ENCODE results near the gene CDK15. TPM values are rescaled to one million over a fixed set of nuclear protein-coding genes. Genes with fewer than 3 reads are reported as not detected.

Gene CDK15
- total RNA-seq, 1 donor from 2014 or later: not detected

GRCh38 chr2:201931951-201932350 is 125.6 kb downstream of the CDK15 start:
- Mint-ChIP-seq H3K27me3 (ENCODE audit: unreplicated experiment) (peaks cover 6% of the 10 kb centered on the region), H3K9me3 (ENCODE audit: unreplicated experiment) (no peaks in the 10 kb centered on the region), H3K36me3 (ENCODE audit: low read depth, unreplicated experiment) (no peaks in the 10 kb centered on the region), H3K4me3 (ENCODE audit: unreplicated experiment) (no peak overlapping the region), H3K4me1 (ENCODE audit: unreplicated experiment) (peaks cover 1% of the 10 kb centered on the region), H3K27ac (ENCODE audit: unreplicated experiment) (no peak overlapping the region)
- TF ChIP-seq CTCF (IDR thresholded peaks at IDR 0.05; ENCODE audit: unreplicated experiment): no peak
- DNase-seq (ENCODE audit: low spot score): no peak

- H3K27me3 Mint-ChIP-seq (ENCODE audit: unreplicated experiment): peaks cover 6% of the 10 kb centered on the region
- H3K36me3 Mint-ChIP-seq (ENCODE audit: low read depth, unreplicated experiment): no peaks in the 10 kb centered on the region
- no peak for TF ChIP-seq CTCF (IDR thresholded peaks at IDR 0.05; ENCODE audit: unreplicated experiment)
- H3K9me3 Mint-ChIP-seq (ENCODE audit: unreplicated experiment): no peaks in the 10 kb centered on the region
- DNase-seq (ENCODE audit: low spot score): no peak
- peaks cover 4% of the 10 kb centered on the region for H3K4me1 Mint-ChIP-seq (ENCODE audit: unreplicated experiment)
- H3K4me3 Mint-ChIP-seq (ENCODE audit: unreplicated experiment): no peak overlapping the region
- no peak overlapping the region for H3K27ac Mint-ChIP-seq (ENCODE audit: unreplicated experiment)
These were observed 126.2 kb downstream of the CDK15 start for GRCh38 chr2:201932511-201932910.

GRCh38 chr2:201933792-201934237 is 127.5 kb downstream of the CDK15 start:
- no peak for TF ChIP-seq CTCF (IDR thresholded peaks at IDR 0.05; ENCODE audit: unreplicated experiment)
- Mint-ChIP-seq H3K4me3 (ENCODE audit: unreplicated experiment) (no peak overlapping the region), H3K4me1 (ENCODE audit: unreplicated experiment) (peaks cover 9% of the 10 kb centered on the region), H3K9me3 (ENCODE audit: unreplicated experiment) (no peaks in the 10 kb centered on the region), H3K36me3 (ENCODE audit: low read depth, unreplicated experiment) (no peaks in the 10 kb centered on the region), H3K27me3 (ENCODE audit: unreplicated experiment) (peaks cover 6% of the 10 kb centered on the region), H3K27ac (ENCODE audit: unreplicated experiment) (no peak overlapping the region)
- no peak for DNase-seq (ENCODE audit: low spot score)

- no peak overlapping the region for H3K27ac Mint-ChIP-seq (ENCODE audit: unreplicated experiment)
- no peak for TF ChIP-seq CTCF (IDR thresholded peaks at IDR 0.05; ENCODE audit: unreplicated experiment)
These were observed 130.5 kb downstream of the CDK15 start for GRCh38 chr2:201936817-201937216.

GRCh38 chr2:201937343-201937742 is 131.0 kb downstream of the CDK15 start:
- H3K4me1 Mint-ChIP-seq (ENCODE audit: unreplicated experiment): peaks cover 9% of the 10 kb centered on the region
- no peaks in the 10 kb centered on the region for H3K9me3 Mint-ChIP-seq (ENCODE audit: unreplicated experiment)
- H3K4me3 Mint-ChIP-seq (ENCODE audit: unreplicated experiment): no peak overlapping the region

More at GRCh38 chr2:201936817-201937216, 130.5 kb downstream of the CDK15 start:
- H3K27me3 Mint-ChIP-seq (ENCODE audit: unreplicated experiment): peaks cover 8% of the 10 kb centered on the region
- DNase-seq (ENCODE audit: low spot score): no peak
- no peaks in the 10 kb centered on the region for H3K36me3 Mint-ChIP-seq (ENCODE audit: low read depth, unreplicated experiment)
- H3K9me3 Mint-ChIP-seq (ENCODE audit: unreplicated experiment): no peaks in the 10 kb centered on the region
- peaks cover 9% of the 10 kb centered on the region for H3K4me1 Mint-ChIP-seq (ENCODE audit: unreplicated experiment)
- no peak overlapping the region for H3K4me3 Mint-ChIP-seq (ENCODE audit: unreplicated experiment)

More at GRCh38 chr2:201937343-201937742, 131.0 kb downstream of the CDK15 start:
- Mint-ChIP-seq H3K27me3 (ENCODE audit: unreplicated experiment) (peaks cover 8% of the 10 kb centered on the region), H3K27ac (ENCODE audit: unreplicated experiment) (no peak overlapping the region), H3K36me3 (ENCODE audit: low read depth, unreplicated experiment) (no peaks in the 10 kb centered on the region)
- DNase-seq (ENCODE audit: low spot score): no peak
- no peak for TF ChIP-seq CTCF (IDR thresholded peaks at IDR 0.05; ENCODE audit: unreplicated experiment)
